ENCODE results near the gene ACAP3.

DNA sequence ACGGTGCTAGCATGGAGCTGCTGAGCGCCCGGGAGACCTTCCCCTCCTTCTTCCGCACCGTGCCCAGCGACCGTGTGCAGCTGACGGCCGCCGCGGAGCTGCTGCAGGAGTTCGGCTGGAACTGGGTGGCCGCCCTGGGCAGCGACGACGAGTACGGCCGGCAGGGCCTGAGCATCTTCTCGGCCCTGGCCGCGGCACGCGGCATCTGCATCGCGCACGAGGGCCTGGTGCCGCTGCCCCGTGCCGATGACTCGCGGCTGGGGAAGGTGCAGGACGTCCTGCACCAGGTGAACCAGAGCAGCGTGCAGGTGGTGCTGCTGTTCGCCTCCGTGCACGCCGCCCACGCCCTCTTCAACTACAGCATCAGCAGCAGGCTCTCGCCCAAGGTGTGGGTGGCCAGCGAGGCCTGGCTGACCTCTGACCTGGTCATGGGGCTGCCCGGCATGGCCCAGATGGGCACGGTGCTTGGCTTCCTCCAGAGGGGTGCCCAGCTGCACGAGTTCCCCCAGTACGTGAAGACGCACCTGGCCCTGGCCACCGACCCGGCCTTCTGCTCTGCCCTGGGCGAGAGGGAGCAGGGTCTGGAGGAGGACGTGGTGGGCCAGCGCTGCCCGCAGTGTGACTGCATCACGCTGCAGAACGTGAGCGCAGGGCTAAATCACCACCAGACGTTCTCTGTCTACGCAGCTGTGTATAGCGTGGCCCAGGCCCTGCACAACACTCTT is 24.5 kb upstream of the ACAP3 start:
- TF ChIP-seq RARB (CRISPR knock-in tag; IDR thresholded peaks at IDR 0.05) (no peak), ZC3H10 (CRISPR knock-in tag; IDR thresholded peaks at IDR 0.05) (no peak), ZFP3 (CRISPR knock-in tag; IDR thresholded peaks at IDR 0.05) (no peak), ZNF8 (CRISPR knock-in tag; IDR thresholded peaks at IDR 0.05) (no peak), CSDC2 (CRISPR knock-in tag; IDR thresholded peaks at IDR 0.05) (no peak), PPARA (CRISPR knock-in tag; IDR thresholded peaks at IDR 0.05; ENCODE audit: borderline replicate concordance) (no peak), ZNF70 (CRISPR knock-in tag; IDR thresholded peaks at IDR 0.05) (no peak), OSR1 (CRISPR knock-in tag; IDR thresholded peaks at IDR 0.05) (no peak), ISL1 (CRISPR knock-in tag; IDR thresholded peaks at IDR 0.05) (no peak), TOX (CRISPR knock-in tag; IDR thresholded peaks at IDR 0.05; ENCODE audit: borderline replicate concordance) (no peak)
- TF ChIP-seq, protein P1, sequence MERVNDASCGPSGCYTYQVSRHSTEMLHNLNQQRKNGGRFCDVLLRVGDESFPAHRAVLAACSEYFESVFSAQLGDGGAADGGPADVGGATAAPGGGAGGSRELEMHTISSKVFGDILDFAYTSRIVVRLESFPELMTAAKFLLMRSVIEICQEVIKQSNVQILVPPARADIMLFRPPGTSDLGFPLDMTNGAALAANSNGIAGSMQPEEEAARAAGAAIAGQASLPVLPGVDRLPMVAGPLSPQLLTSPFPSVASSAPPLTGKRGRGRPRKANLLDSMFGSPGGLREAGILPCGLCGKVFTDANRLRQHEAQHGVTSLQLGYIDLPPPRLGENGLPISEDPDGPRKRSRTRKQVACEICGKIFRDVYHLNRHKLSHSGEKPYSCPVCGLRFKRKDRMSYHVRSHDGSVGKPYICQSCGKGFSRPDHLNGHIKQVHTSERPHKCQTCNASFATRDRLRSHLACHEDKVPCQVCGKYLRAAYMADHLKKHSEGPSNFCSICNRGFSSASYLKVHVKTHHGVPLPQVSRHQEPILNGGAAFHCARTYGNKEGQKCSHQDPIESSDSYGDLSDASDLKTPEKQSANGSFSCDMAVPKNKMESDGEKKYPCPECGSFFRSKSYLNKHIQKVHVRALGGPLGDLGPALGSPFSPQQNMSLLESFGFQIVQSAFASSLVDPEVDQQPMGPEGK (CRISPR knock-in tag; IDR thresholded peaks at IDR 0.05; ENCODE audit: borderline replicate concordance), result no peak
- TF ChIP-seq, protein P2, sequence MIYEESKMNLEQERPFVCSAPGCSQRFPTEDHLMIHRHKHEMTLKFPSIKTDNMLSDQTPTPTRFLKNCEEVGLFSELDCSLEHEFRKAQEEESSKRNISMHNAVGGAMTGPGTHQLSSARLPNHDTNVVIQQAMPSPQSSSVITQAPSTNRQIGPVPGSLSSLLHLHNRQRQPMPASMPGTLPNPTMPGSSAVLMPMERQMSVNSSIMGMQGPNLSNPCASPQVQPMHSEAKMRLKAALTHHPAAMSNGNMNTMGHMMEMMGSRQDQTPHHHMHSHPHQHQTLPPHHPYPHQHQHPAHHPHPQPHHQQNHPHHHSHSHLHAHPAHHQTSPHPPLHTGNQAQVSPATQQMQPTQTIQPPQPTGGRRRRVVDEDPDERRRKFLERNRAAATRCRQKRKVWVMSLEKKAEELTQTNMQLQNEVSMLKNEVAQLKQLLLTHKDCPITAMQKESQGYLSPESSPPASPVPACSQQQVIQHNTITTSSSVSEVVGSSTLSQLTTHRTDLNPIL (CRISPR knock-in tag; IDR thresholded peaks at IDR 0.05; ENCODE audit: low read depth), result no peak
- TF ChIP-seq, protein P3, sequence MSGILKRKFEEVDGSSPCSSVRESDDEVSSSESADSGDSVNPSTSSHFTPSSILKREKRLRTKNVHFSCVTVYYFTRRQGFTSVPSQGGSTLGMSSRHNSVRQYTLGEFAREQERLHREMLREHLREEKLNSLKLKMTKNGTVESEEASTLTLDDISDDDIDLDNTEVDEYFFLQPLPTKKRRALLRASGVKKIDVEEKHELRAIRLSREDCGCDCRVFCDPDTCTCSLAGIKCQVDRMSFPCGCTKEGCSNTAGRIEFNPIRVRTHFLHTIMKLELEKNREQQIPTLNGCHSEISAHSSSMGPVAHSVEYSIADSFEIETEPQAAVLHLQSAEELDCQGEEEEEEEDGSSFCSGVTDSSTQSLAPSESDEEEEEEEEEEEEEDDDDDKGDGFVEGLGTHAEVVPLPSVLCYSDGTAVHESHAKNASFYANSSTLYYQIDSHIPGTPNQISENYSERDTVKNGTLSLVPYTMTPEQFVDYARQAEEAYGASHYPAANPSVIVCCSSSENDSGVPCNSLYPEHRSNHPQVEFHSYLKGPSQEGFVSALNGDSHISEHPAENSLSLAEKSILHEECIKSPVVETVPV (CRISPR knock-in tag; IDR thresholded peaks at IDR 0.05), result no peak
- TF ChIP-seq, protein P4, sequence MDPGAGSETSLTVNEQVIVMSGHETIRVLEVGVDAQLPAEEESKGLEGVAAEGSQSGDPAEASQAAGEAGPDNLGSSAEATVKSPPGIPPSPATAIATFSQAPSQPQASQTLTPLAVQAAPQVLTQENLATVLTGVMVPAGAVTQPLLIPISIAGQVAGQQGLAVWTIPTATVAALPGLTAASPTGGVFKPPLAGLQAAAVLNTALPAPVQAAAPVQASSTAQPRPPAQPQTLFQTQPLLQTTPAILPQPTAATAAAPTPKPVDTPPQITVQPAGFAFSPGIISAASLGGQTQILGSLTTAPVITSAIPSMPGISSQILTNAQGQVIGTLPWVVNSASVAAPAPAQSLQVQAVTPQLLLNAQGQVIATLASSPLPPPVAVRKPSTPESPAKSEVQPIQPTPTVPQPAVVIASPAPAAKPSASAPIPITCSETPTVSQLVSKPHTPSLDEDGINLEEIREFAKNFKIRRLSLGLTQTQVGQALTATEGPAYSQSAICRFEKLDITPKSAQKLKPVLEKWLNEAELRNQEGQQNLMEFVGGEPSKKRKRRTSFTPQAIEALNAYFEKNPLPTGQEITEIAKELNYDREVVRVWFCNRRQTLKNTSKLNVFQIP (CRISPR knock-in tag; IDR thresholded peaks at IDR 0.05; ENCODE audit: borderline replicate concordance, low read depth), result no peak
